ENCODE results near the gene TXNDC11.

DNA sequence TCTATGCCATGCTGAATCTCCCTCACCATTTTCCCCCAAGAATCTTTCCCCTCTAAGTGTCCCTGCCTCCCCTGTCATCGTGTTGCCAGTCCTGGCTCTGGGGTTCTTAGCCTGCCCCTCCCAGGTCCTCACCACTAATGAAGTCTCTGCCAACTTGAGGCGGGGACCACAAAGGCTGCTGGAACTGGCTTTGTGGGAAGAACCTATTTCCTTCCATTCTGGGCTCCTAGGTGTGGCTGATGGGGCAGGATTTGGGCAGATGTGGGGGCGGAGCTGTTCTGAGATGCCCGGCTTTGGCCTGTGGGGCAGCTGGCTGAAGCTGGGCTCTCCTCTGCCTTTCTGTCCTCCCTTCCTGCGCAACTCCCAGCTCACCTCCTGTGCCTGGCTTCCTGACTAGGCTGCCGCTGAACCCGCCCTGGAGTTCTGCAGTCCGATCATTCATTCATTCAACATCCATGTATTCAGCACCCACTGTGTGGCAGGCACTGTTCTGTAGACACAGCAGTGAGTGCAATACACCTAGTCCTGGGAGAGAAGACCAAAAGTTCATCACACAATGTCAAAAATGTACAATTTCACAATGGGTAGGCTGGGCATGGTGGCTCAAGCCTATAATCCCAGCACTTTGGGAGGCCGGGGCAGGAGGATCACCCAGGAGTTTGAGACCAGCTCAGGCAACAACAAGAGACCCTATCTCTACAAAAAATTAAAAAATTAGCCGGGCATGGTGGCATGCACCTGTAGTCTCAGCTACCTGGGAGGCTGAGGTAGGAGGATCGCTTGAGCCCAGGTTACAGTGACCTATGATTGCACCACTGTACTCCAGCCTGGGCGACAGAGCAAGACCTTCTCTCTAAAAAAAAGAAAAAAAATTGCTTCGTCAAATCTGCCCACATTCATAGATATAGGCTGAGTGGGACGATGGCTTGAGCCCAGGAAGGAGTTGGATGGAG is 76.3 kb downstream of the TXNDC11 start:
- TF ChIP-seq, protein P1, sequence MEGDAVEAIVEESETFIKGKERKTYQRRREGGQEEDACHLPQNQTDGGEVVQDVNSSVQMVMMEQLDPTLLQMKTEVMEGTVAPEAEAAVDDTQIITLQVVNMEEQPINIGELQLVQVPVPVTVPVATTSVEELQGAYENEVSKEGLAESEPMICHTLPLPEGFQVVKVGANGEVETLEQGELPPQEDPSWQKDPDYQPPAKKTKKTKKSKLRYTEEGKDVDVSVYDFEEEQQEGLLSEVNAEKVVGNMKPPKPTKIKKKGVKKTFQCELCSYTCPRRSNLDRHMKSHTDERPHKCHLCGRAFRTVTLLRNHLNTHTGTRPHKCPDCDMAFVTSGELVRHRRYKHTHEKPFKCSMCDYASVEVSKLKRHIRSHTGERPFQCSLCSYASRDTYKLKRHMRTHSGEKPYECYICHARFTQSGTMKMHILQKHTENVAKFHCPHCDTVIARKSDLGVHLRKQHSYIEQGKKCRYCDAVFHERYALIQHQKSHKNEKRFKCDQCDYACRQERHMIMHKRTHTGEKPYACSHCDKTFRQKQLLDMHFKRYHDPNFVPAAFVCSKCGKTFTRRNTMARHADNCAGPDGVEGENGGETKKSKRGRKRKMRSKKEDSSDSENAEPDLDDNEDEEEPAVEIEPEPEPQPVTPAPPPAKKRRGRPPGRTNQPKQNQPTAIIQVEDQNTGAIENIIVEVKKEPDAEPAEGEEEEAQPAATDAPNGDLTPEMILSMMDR (IDR thresholded peaks at IDR 0.05 in 2 of 3, conservative IDR thresholded peaks at IDR 0.05 in 1 of 3; ENCODE audit: control insufficient read depth in 2 of 3, extremely low read depth in 1 of 3, insufficient read depth in 1 of 3, low read depth in 3 of 3, low read length in 3 of 3): no peak
- TF ChIP-seq, protein P2, sequence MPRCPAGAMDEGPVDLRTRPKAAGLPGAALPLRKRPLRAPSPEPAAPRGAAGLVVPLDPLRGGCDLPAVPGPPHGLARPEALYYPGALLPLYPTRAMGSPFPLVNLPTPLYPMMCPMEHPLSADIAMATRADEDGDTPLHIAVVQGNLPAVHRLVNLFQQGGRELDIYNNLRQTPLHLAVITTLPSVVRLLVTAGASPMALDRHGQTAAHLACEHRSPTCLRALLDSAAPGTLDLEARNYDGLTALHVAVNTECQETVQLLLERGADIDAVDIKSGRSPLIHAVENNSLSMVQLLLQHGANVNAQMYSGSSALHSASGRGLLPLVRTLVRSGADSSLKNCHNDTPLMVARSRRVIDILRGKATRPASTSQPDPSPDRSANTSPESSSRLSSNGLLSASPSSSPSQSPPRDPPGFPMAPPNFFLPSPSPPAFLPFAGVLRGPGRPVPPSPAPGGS (IDR thresholded peaks at IDR 0.05; ENCODE audit: borderline replicate concordance, insufficient read depth, low read depth, low read length, poor library complexity, severe bottlenecking): no peak
- TF ChIP-seq EP300 (IDR thresholded peaks at IDR 0.05; ENCODE audit: borderline replicate concordance in 1 of 2, control insufficient read depth in 1 of 2, low read depth in 2 of 2, low read length in 2 of 2) (no peak), TCF12 (IDR thresholded peaks at IDR 0.05; ENCODE audit: low read depth, low read length) (no peak)
- TF ChIP-seq, protein P3, sequence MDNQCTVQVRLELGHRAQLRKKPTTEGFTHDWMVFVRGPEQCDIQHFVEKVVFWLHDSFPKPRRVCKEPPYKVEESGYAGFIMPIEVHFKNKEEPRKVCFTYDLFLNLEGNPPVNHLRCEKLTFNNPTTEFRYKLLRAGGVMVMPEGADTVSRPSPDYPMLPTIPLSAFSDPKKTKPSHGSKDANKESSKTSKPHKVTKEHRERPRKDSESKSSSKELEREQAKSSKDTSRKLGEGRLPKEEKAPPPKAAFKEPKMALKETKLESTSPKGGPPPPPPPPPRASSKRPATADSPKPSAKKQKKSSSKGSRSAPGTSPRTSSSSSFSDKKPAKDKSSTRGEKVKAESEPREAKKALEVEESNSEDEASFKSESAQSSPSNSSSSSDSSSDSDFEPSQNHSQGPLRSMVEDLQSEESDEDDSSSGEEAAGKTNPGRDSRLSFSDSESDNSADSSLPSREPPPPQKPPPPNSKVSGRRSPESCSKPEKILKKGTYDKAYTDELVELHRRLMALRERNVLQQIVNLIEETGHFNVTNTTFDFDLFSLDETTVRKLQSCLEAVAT (IDR thresholded peaks at IDR 0.05): no peak
- TF ChIP-seq, protein P4, sequence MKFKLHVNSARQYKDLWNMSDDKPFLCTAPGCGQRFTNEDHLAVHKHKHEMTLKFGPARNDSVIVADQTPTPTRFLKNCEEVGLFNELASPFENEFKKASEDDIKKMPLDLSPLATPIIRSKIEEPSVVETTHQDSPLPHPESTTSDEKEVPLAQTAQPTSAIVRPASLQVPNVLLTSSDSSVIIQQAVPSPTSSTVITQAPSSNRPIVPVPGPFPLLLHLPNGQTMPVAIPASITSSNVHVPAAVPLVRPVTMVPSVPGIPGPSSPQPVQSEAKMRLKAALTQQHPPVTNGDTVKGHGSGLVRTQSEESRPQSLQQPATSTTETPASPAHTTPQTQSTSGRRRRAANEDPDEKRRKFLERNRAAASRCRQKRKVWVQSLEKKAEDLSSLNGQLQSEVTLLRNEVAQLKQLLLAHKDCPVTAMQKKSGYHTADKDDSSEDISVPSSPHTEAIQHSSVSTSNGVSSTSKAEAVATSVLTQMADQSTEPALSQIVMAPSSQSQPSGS (IDR thresholded peaks at IDR 0.05; ENCODE audit: low read length): no peak
